ENCODE measurements around the gene DPYD.

Gene DPYD

GRCh38 chr1:97174039-97174704 is 746.7 kb downstream of the DPYD start:
- no peak for DNase-seq

GRCh38 chr1:97170300-97170699 is 750.5 kb downstream of the DPYD start:
- no peak for DNase-seq

DNA sequence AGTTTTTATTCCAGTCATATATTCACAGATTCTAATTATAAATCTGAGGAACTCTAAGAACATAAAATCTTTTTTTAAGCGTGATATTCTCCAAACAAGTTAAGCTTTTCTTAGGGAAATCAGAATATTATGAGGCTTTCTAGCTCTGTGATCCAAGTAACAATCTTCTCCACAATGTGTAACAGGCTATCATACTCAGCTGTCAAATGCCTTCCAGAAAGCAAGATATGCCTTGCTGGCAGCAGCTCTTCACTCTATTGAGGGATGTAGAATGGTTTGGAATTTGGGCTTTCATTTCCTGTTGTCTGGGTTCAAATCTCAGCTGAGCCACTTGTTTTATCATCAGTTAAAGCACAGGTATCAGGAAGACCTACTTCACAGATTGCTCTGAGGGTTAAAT is 752.8 kb downstream of the DPYD start:
- DNase-seq: no peak

DNA sequence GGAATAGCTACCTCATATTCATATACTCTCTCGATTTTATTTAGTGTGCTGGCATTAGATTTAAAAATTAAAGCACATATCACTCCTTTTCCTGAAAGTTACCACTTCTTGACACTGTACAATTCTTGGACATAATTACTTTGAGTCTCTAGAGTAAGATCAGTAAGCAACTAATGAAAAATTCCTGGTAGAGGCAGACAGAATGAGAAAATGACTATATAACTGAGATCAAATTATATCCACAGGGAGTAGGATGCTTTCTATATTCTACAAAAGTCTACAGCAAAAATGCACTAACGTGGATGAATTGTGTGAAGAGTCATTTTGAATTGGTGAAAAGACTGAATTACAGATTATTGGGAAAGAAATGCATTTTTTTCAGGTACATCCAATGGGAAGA is 753.6 kb downstream of the DPYD start:
- DNase-seq: no peak

- DNase-seq: no peak
These were observed 754.2 kb downstream of the DPYD start for GRCh38 chr1:97166626-97167025.

DNA sequence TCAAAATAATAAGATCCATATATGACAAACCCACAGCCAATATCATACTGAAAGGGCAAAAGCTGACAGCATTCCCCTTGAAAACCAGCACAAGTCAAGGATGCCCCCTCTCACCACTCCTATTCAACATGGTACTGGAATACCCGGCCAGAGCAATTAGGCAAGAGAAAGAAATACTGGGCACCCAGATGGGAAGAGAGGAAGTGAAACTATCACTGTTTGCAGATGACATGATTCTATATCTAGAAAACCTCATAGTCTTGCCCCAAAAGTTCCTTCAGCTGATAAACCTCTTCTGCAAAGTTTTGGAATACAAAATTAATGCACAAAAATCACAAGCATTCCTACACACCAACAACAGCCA is 756.6 kb downstream of the DPYD start:
- no peak for DNase-seq

GRCh38 chr1:97163591-97164275 is 757.1 kb downstream of the DPYD start:
- DNase-seq: no peak

DNA sequence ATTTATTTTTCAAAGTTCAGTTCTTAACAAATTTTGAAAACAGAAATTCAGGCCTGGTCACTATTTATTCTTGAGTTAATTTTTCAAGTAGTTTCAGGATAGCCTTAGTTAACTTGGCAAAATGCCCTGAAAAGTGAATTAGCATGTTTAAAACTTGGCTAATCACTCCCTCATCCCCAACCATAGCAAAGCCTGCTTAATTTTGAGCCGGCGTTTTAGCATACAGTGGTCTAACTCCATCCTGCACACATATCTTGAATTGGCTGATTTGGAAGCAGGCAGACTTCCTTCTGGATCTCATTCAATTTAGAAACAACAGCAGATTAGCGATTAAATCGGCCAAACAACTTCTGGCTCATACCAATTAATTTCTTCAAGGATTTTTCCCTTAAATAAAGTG is 760.0 kb downstream of the DPYD start:
- no peak for DNase-seq

- no peak for DNase-seq
These were observed 761.5 kb downstream of the DPYD start for GRCh38 chr1:97159342-97159741.

- no peak for DNase-seq
These were observed 762.1 kb downstream of the DPYD start for GRCh38 chr1:97158691-97159096.

DNA sequence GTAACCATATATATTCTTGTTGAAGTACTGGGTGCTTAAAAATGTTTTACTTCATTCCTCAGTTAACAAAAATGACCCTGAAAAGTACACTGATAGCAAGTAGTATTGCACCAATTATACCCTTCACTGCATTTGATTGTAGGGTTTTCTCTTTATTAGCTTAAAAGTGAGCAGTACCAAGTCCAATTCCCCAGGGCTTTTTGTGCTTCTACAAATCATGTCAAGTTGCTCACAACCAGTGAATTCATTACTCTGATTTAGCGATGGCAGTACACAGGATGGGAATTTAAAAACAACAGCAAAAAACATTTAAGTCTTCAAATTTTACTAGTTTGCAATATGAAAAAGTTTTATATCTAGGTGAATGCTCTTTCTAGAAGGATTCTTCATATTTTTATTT is 762.8 kb downstream of the DPYD start:
- DNase-seq: no peak

DNA sequence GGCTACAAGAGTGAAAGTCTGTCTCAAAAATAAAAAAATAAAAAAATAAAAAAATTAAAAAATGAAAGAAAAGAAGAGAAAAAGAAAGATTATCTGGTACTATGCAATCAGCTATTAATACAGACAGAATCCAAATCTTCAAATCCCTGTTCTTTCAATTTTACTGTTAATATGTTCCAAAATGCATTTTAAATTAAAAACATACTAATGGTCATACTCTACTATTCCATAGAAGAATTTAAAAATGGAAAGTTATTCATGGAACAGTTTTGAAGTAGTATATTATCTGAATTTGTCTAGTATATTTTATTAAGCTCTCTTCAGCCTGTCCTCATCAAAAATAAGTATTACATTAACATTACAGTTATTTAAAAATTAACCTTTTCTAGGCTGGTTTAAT is 769.2 kb downstream of the DPYD start:
- DNase-seq: no peak

DNA sequence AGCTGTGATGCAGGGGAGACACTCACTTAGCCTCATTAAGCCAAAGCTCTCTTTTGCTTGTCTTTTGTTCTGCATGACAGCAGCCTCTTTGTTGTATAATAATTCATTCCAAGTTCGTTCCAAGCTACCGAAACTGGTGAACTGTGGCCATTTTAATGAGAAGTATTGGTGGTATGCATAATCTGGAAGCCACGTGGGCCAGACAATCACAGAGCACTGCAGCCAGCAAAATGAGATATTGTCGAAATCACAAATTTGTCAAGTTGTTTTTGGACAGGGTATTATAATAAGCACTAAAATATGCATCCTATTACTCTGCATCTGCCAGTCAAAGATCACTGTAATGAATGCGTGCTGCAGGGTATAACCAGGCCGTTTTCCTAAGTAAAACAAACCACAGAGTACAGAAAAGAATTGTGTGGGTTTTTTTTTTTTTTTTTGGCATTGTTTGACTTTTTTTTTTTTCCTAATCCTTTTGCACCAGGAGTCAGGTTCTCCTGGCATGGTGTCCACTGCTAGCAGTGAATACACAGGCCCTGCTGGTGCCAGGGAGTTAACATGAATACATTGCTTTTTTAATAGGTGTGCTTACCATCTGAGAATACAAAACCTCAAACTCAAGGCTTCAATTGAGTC is 775.4 kb downstream of the DPYD start:
- DNase-seq: no peak

DNA sequence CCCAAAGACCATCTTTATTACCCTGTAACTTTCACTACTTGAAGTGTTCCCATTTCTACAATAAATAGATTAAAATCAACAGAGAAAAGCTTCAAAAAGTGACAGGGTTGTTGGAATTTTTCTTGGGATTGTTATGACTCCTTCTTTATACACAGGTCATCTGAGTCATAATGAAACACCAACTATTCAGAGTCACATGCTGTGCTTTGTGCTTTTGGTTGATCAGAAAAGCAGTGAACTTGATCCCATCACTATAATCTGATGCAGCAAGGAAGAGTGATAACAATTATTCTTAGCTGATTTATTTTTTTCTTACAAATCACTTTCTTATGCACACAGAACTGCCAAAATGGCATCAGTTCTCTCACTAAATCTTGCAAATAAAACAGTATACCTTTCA is 776.3 kb downstream of the DPYD start:
- no peak for DNase-seq

- DNase-seq: no peak
These were observed 777.5 kb downstream of the DPYD start for GRCh38 chr1:97143236-97143882.

DNA sequence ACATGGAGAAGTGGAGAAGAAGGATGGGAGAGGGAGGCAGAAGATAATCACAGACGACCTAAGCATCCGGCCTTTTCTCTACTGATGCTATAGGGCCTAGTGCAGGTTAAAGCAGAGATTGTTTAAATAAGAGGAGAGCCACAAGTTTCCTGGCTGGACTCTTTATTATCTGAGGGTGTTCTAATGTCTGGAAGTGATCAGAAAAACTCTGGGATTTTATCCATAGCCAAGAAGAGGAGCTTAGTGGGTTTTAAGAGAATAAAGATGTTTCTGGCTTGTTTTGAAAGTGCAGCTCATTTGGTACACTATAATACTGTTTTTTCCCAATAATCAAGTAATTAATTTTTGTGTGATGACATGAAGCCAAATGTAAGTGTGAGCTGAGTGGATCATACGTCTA is 780.2 kb downstream of the DPYD start:
- no peak for DNase-seq

GRCh38 chr1:97139512-97139911 is 781.3 kb downstream of the DPYD start:
- DNase-seq: no peak

DNA sequence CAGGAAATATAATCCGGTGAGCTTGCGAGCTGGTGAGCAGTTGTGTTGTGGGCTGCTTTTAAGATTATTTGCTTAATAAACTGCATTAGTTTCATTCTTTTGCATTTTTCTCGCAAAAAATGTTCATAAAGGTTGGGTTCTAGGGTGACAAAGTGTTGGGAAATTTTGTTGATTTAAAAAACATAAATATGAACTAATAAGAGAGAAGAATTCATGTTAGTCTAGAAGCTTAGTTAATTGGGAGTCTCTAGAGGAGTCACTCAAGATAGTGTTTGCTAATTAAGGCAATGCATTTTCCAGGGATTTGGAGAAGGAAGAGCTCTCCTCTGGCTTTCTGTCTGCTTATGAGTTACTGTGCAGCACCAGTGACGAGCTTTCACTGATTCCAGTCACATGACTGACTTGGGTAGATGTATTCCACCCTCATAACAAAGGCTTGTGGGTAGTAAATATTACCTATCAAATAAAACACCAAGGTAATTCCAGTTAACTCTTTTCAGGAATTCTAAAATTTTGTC is 782.3 kb downstream of the DPYD start:
- DNase-seq: no peak

DNA sequence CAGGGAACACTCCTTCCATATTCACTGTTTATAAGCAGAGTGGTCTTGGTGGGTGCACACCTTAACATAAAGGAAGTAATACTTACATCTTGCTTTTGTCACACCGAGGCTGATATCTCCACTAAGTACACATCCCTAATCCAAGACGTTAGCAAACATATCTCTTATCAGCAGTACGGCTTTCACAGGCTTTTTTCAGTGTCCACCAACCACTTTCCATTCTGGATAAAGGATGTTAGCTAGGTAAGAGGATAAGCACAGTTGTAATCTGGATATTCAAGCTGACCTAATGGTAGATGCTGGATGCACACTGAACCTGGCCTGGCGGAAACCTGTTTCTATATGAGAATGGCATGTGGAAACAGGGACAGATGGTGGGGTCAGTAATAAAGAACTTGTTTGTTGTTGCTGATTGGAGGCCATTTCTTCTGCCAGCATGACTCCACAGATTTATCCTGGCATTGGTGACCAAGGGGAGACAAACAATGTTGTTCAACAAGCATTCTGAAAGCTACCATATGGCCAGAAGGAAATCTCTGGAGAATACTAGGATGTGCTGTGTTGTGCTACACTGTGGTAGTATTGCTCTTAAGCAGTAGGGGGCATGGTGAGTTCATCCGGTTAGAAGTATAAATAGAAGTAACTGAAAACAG is 782.8 kb downstream of the DPYD start:
- peak; percentile 16 for DNase-seq

DNA sequence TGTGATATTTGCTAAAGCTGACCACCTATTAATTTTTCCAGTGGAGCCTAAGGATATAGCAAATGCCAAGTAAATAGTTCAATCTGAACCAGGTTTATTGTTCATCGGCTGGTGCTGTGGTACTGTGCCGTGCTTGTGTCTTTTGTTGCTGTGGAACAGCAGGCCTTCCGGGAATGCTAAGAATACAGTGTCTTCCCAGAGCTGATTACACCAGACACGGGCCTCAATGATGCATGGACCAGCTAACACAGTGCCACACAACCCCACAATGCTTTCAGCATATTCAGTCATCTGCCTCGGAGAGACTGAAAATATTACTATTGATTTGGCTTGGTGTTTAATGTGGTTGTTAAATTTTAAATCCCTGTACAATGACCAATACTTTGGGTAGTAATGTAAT is 783.8 kb downstream of the DPYD start:
- DNase-seq: no peak

DNA sequence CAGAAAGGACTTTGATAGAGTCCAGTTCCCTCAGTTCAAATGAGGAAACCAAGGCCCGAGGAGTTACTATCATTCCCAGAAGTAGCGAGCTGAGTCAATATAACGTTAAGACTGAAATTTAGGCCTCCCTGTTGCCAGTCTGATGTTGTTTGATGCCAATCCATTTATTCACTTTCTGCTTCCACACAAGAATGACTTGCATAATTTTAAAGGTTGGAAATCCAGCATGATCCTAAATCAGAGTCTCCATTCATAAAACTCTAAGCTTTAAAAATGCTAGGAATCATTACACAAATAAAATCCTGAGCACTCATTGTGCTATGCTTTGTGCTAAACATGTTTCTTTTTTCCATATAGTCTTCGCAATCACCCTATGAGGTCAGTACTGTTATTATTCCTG is 784.9 kb downstream of the DPYD start:
- DNase-seq: no peak

DNA sequence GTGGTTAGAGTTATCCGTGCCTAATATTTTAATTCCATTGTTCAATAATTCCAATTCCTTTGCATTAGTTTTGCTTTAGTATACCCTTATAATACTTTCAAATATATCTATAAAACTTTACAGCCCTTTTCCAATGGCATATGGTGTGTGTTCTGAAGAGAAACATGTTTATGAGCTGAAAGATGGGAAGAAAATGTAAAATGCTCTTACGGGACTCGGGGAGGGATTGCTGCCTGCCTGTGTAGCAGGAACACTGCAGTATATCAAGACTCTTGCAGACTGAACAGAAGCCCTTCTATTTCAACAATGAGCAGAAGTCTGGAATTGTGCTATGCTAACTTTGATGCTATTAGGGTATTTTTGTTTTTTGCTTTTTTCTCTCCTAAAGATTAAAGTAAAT is 792.4 kb downstream of the DPYD start:
- no peak for DNase-seq

- DNase-seq: no peak
These were observed 797.0 kb downstream of the DPYD start for GRCh38 chr1:97123717-97124431.
